Stimulated activated naive B cell treated with anti-CD40 and anti-IgM and Interleukin-4, amounts not matched to agents 10 μg/mL and 1 μg/mL and 100 μg/mL, for 72 hours (primary cell): ENCODE data around the gene SEMA5B.
A peak's percentile ranks its signal among the peaks of the same experiment; 100 is the strongest.

Source experiments
- ATAC-seq, 2 donors: fragments of 150-1000 bp; cut with Tn5 transposase; replicated peaks; 2 replicates each; pipeline ENCODE4 v1.10.0; 2021; ENCODE audit warnings: moderate library complexity in 1 of 2
- DNase-seq: peaks from one replicate; pipeline ENCODE4 v3.0.0; 2021
- H3K27ac Mint-ChIP-seq: one replicate; pipeline ENCODE4 v1.8.0; 2022; ENCODE audit warnings: mild to moderate bottlenecking, mixed read lengths
- H3K27me3 Mint-ChIP-seq, 2 donors: one replicate each; pipeline ENCODE4 v1.8.0; 2022; ENCODE audit warnings: mixed read lengths in 2 of 2
- H3K36me3 Mint-ChIP-seq, 2 donors: one replicate each; pipeline ENCODE4 v1.8.0; 2022; ENCODE audit warnings: mixed read lengths in 2 of 2, mild to moderate bottlenecking in 1 of 2
- H3K4me1 Mint-ChIP-seq, 2 donors: one replicate each; pipeline ENCODE4 v1.8.0; 2022; ENCODE audit warnings: mixed read lengths in 2 of 2, mild to moderate bottlenecking in 1 of 2
- H3K4me3 Mint-ChIP-seq, 2 donors: one replicate each; pipeline ENCODE4 v1.8.0; 2022; ENCODE audit warnings: mild to moderate bottlenecking in 2 of 2, mixed read lengths in 2 of 2, moderate library complexity in 1 of 2
- H3K9me3 Mint-ChIP-seq, 2 donors: one replicate each; pipeline ENCODE4 v1.8.0; 2022; ENCODE audit warnings: mixed read lengths in 2 of 2, mild to moderate bottlenecking in 1 of 2

SEMA5B gene

GRCh38 chr3:123002749-123003497, 24.6 kb downstream of the SEMA5B start:
- no peaks in the 10 kb centered on the region for H3K36me3 Mint-ChIP-seq
- no peak overlapping the region for H3K4me3 Mint-ChIP-seq
- no peak overlapping the region for H3K27ac Mint-ChIP-seq
- H3K9me3 Mint-ChIP-seq = no peaks in the 10 kb centered on the region
- ATAC-seq (peak; percentile 57 to 64), DNase-seq (no peak)
- H3K27me3 Mint-ChIP-seq = peaks cover 28 to 45% of the 10 kb centered on the region in 2 donors
- peaks cover 7 to 21% of the 10 kb centered on the region in 2 donors for H3K4me1 Mint-ChIP-seq

GRCh38 chr3:123002100-123002748, 25.3 kb downstream of the SEMA5B start:
- Mint-ChIP-seq H3K4me3 (no peak overlapping the region), H3K4me1 (peaks cover 7 to 20% of the 10 kb centered on the region in 2 donors), H3K36me3 (no peaks in the 10 kb centered on the region), H3K27ac (no peak overlapping the region), H3K9me3 (no peaks in the 10 kb centered on the region), H3K27me3 (peaks cover 28 to 50% of the 10 kb centered on the region in 2 donors)
- DNase-seq (no peak), ATAC-seq (peak in 1 of 2 donors; percentile 28)

- peaks cover 26 to 58% of the 10 kb centered on the region in 2 donors for H3K27me3 Mint-ChIP-seq
Observed at GRCh38 chr3:122998856-122999255, 28.7 kb downstream of the SEMA5B start.

GRCh38 chr3:122998206-122998605, 29.4 kb downstream of the SEMA5B start:
- Mint-ChIP-seq H3K27me3 (peaks cover 31 to 58% of the 10 kb centered on the region in 2 donors), H3K36me3 (no peaks in the 10 kb centered on the region), H3K4me1 (peaks cover 4% of the 10 kb centered on the region in 2 donors), H3K4me3 (no peak overlapping the region), H3K27ac (no peak overlapping the region), H3K9me3 (no peaks in the 10 kb centered on the region)
- ATAC-seq (no peak), DNase-seq (no peak)

More at GRCh38 chr3:122998856-122999255, 28.7 kb downstream of the SEMA5B start:
- peaks cover 4 to 6% of the 10 kb centered on the region in 2 donors for H3K4me1 Mint-ChIP-seq
- no peak for ATAC-seq
- H3K9me3 Mint-ChIP-seq = no peaks in the 10 kb centered on the region
- no peak overlapping the region for H3K4me3 Mint-ChIP-seq
- H3K27ac Mint-ChIP-seq = no peak overlapping the region
- DNase-seq = no peak
- H3K36me3 Mint-ChIP-seq = no peaks in the 10 kb centered on the region

GRCh38 chr3:122996038-122996580, 31.5 kb downstream of the SEMA5B start:
- Mint-ChIP-seq H3K9me3 (no peaks in the 10 kb centered on the region), H3K36me3 (no peaks in the 10 kb centered on the region), H3K27me3 (peaks cover 40 to 65% of the 10 kb centered on the region in 2 donors), H3K4me1 (no peaks in the 10 kb centered on the region), H3K4me3 (no peak overlapping the region), H3K27ac (no peak overlapping the region)
- DNase-seq (no peak), ATAC-seq (no peak)

- Mint-ChIP-seq H3K27me3 (peaks cover 51 to 67% of the 10 kb centered on the region in 2 donors), H3K36me3 (no peaks in the 10 kb centered on the region), H3K4me3 (no peak overlapping the region), H3K9me3 (no peaks in the 10 kb centered on the region), H3K27ac (no peak overlapping the region), H3K4me1 (no peaks in the 10 kb centered on the region)
- ATAC-seq (no peak), DNase-seq (no peak)
Observed at GRCh38 chr3:122994954-122995353, 32.6 kb downstream of the SEMA5B start.

- ATAC-seq = no peak
- Mint-ChIP-seq H3K27ac (no peak overlapping the region), H3K27me3 (peaks cover 59 to 73% of the 10 kb centered on the region in 2 donors)
Observed at GRCh38 chr3:122993124-122993978, 34.2 kb downstream of the SEMA5B start.

GRCh38 chr3:122992676-122993075, 34.9 kb downstream of the SEMA5B start:
- no peak overlapping the region for H3K4me3 Mint-ChIP-seq
- H3K36me3 Mint-ChIP-seq = no peaks in the 10 kb centered on the region
- peaks cover 6% of the 10 kb centered on the region in 2 donors for H3K4me1 Mint-ChIP-seq
- H3K9me3 Mint-ChIP-seq = no peaks in the 10 kb centered on the region
- DNase-seq (no peak), ATAC-seq (no peak)
- H3K27me3 Mint-ChIP-seq = peaks cover 65 to 76% of the 10 kb centered on the region in 2 donors
- H3K27ac Mint-ChIP-seq = no peak overlapping the region

More at GRCh38 chr3:122993124-122993978, 34.2 kb downstream of the SEMA5B start:
- no peak for DNase-seq
- no peak overlapping the region for H3K4me3 Mint-ChIP-seq
- H3K36me3 Mint-ChIP-seq = no peaks in the 10 kb centered on the region
- H3K4me1 Mint-ChIP-seq = peaks cover 0 to under 1% of the 10 kb centered on the region in 2 donors
- H3K9me3 Mint-ChIP-seq = no peaks in the 10 kb centered on the region

GRCh38 chr3:122992133-122992532, 35.4 kb downstream of the SEMA5B start:
- Mint-ChIP-seq H3K27me3 (peaks cover 69 to 77% of the 10 kb centered on the region in 2 donors), H3K27ac (no peak overlapping the region), H3K4me1 (peaks cover 8 to 10% of the 10 kb centered on the region in 2 donors), H3K9me3 (no peaks in the 10 kb centered on the region), H3K4me3 (no peak overlapping the region), H3K36me3 (no peaks in the 10 kb centered on the region)
- DNase-seq = no peak
- no peak for ATAC-seq

GRCh38 chr3:122991236-122991985, 36.2 kb downstream of the SEMA5B start:
- Mint-ChIP-seq H3K27me3 (peaks cover 74 to 75% of the 10 kb centered on the region in 2 donors), H3K4me1 (peaks cover 8 to 16% of the 10 kb centered on the region in 2 donors), H3K4me3 (no peak overlapping the region), H3K27ac (no peak overlapping the region), H3K9me3 (no peaks in the 10 kb centered on the region), H3K36me3 (no peaks in the 10 kb centered on the region)
- ATAC-seq = no peak
- DNase-seq = no peak

- Mint-ChIP-seq H3K36me3 (no peaks in the 10 kb centered on the region), H3K4me3 (no peak overlapping the region), H3K27ac (no peak overlapping the region), H3K9me3 (no peaks in the 10 kb centered on the region), H3K4me1 (peaks cover 8 to 27% of the 10 kb centered on the region in 2 donors), H3K27me3 (peaks cover 68 to 73% of the 10 kb centered on the region in 2 donors)
- no peak for DNase-seq
- no peak for ATAC-seq
Observed at GRCh38 chr3:122989856-122990575, 37.5 kb downstream of the SEMA5B start.

- Mint-ChIP-seq H3K4me3 (no peak overlapping the region), H3K27me3 (peaks cover 56 to 60% of the 10 kb centered on the region in 2 donors), H3K4me1 (peaks cover 16 to 40% of the 10 kb centered on the region in 2 donors), H3K36me3 (no peaks in the 10 kb centered on the region), H3K27ac (no peak overlapping the region), H3K9me3 (no peaks in the 10 kb centered on the region)
- DNase-seq (no peak), ATAC-seq (no peak)
Observed at GRCh38 chr3:122988508-122988907, 39.1 kb downstream of the SEMA5B start.

GRCh38 chr3:122987736-122988319, 39.7 kb downstream of the SEMA5B start:
- peaks cover 56 to 59% of the 10 kb centered on the region in 2 donors for H3K27me3 Mint-ChIP-seq
- no peak for DNase-seq
- H3K36me3 Mint-ChIP-seq = no peaks in the 10 kb centered on the region
- peaks cover 16 to 44% of the 10 kb centered on the region in 2 donors for H3K4me1 Mint-ChIP-seq
- H3K27ac Mint-ChIP-seq = no peak overlapping the region
- H3K4me3 Mint-ChIP-seq = no peak overlapping the region
- H3K9me3 Mint-ChIP-seq = no peaks in the 10 kb centered on the region
- peak in 1 of 2 donors; percentile 54 for ATAC-seq
